ENCODE data around the gene SLC44A1. TPM values are rescaled to one million over a fixed set of nuclear protein-coding genes. Genes with fewer than 3 reads are reported as not detected.

The SLC44A1 gene
- total and polyA plus RNA-seq, 2 of the 13 experiments (the other 11 are each of a cell fraction or from before 2014, with no cell fraction given), result 21.4 to 40.8 TPM

- ATAC-seq (no peak), DNase-seq (ENCODE audit: low spot score) (no peak), FAIRE-seq (no peak)
- no peaks in the 10 kb centered on the region for H3K79me2 ChIP-seq (ENCODE audit: insufficient read depth, low read length)
- 100% methylated on average over 2 of the region's 2 CpGs for WGBS (ENCODE audit: low lambda C conversion rate)
- no peaks in the 10 kb centered on the region for H4K20me1 ChIP-seq (ENCODE audit: insufficient read depth, low read length)
- no TSS peak for BruUV-seq (replicated peaks)
- CTCF ChIA-PET (ENCODE audit: low intra/inter-chr PET ratio, low total read pairs), result no interaction called here
- no peak overlapping the region for H3K27ac ChIP-seq (ENCODE audit: extremely low read length, insufficient read depth, low read length)
- no peaks in the 10 kb centered on the region for H3K27me3 ChIP-seq (ENCODE audit: control insufficient read depth in 1 of 2, insufficient read depth in 2 of 2, low read length in 2 of 2)
- no peak overlapping the region for H3K9ac ChIP-seq (ENCODE audit: insufficient read depth, low read depth, low read length)
- POLR2A ChIA-PET, result no interaction called here
- in situ Hi-C loops (cut with HindIII; ENCODE audit: extremely low pct_ligation_motif_present, low pct_unique_long_range_greater_than_20kb), result no loop called here
- no peak for TF ChIP-seq ZNF180 (CRISPR knock-in tag; IDR thresholded peaks at IDR 0.05; ENCODE audit: borderline replicate concordance, low read depth)
- TF ChIP-seq ZNF432 (CRISPR knock-in tag; IDR thresholded peaks at IDR 0.05; ENCODE audit: borderline replicate concordance), result no peak
- TF ChIP-seq, protein P1, sequence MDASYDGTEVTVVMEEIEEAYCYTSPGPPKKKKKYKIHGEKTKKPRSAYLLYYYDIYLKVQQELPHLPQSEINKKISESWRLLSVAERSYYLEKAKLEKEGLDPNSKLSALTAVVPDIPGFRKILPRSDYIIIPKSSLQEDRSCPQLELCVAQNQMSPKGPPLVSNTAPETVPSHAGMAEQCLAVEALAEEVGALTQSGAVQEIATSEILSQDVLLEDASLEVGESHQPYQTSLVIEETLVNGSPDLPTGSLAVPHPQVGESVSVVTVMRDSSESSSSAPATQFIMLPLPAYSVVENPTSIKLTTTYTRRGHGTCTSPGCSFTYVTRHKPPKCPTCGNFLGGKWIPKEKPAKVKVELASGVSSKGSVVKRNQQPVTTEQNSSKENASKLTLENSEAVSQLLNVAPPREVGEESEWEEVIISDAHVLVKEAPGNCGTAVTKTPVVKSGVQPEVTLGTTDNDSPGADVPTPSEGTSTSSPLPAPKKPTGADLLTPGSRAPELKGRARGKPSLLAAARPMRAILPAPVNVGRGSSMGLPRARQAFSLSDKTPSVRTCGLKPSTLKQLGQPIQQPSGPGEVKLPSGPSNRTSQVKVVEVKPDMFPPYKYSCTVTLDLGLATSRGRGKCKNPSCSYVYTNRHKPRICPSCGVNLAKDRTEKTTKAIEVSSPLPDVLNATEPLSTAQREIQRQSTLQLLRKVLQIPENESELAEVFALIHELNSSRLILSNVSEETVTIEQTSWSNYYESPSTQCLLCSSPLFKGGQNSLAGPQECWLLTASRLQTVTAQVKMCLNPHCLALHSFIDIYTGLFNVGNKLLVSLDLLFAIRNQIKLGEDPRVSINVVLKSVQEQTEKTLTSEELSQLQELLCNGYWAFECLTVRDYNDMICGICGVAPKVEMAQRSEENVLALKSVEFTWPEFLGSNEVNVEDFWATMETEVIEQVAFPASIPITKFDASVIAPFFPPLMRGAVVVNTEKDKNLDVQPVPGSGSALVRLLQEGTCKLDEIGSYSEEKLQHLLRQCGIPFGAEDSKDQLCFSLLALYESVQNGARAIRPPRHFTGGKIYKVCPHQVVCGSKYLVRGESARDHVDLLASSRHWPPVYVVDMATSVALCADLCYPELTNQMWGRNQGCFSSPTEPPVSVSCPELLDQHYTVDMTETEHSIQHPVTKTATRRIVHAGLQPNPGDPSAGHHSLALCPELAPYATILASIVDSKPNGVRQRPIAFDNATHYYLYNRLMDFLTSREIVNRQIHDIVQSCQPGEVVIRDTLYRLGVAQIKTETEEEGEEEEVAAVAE (CRISPR knock-in tag; IDR thresholded peaks at IDR 0.05; ENCODE audit: borderline replicate concordance), result no peak
- no peak for TF ChIP-seq MBNL3 (CRISPR knock-in tag; conservative IDR thresholded peaks at IDR 0.05)
- TF ChIP-seq U2AF1 (optimal IDR thresholded peaks at IDR 0.05; ENCODE audit: low read depth, low read length), result no peak
- no peak for TF ChIP-seq BCL6 (CRISPR knock-in tag; IDR thresholded peaks at IDR 0.05)
- TF ChIP-seq SP5 (CRISPR knock-in tag; IDR thresholded peaks at IDR 0.05; ENCODE audit: borderline replicate concordance, low read depth), result no peak
- TF ChIP-seq MXD4 (CRISPR knock-in tag; IDR thresholded peaks at IDR 0.05), result no peak
- no peak for TF ChIP-seq TFE3 (CRISPR knock-in tag; IDR thresholded peaks at IDR 0.05)
- TF ChIP-seq RXRB (CRISPR knock-in tag; IDR thresholded peaks at IDR 0.05; ENCODE audit: borderline replicate concordance), result no peak
- no peak for TF ChIP-seq ZNF790 (CRISPR knock-in tag; IDR thresholded peaks at IDR 0.05; ENCODE audit: borderline replicate concordance)
- no peak for TF ChIP-seq CBX5 (CRISPR knock-in tag; IDR thresholded peaks at IDR 0.05; ENCODE audit: borderline replicate concordance)
- TF ChIP-seq YEATS4 (CRISPR knock-in tag; IDR thresholded peaks at IDR 0.05; ENCODE audit: borderline replicate concordance), result no peak
- TF ChIP-seq CREM (IDR thresholded peaks at IDR 0.05), result no peak
- TF ChIP-seq CREM (CRISPR knock-in tag; IDR thresholded peaks at IDR 0.05), result no peak
- TF ChIP-seq IRF2 (CRISPR knock-in tag; IDR thresholded peaks at IDR 0.05), result no peak
- TF ChIP-seq ATF2 (CRISPR knock-in tag; IDR thresholded peaks at IDR 0.05), result no peak
- no peak overlapping the region for H2AFZ ChIP-seq (ENCODE audit: low read length)
- H3K4me1 ChIP-seq (ENCODE audit: insufficient read depth, low read length), result peaks cover 29% of the 10 kb centered on the region
- H3K4me3 ChIP-seq (replicated peaks in 1 of 3; ENCODE audit: insufficient read depth in 1 of 3, low read depth in 2 of 3, low read length in 3 of 3), result no peak overlapping the region
- intact Hi-C loops (cut with micrococcal nuclease; ENCODE audit: unreplicated experiment), result no loop called here
- no peaks in the 10 kb centered on the region for H3K9me3 ChIP-seq (ENCODE audit: low read length)
- peaks cover 1 to 7% of the 10 kb centered on the region in 2 experiments; a peak in 2 of 5 replicates for H3K36me3 ChIP-seq (replicated peaks in 1 of 2; ENCODE audit: control insufficient read depth in 1 of 2, insufficient read depth in 2 of 2, low read length in 2 of 2)
- H3K4me2 ChIP-seq (ENCODE audit: low read depth, low read length), result no peak overlapping the region
Measured at GRCh38 chr9:105316703-105317102, 72.3 kb downstream of the SLC44A1 start.
